ENCODE measurements around the gene FRMD4B. TPM values are rescaled to one million over a fixed set of nuclear protein-coding genes. Genes with fewer than 3 reads are reported as not detected.

The FRMD4B gene
- total and polyA plus RNA-seq, 10 of the 15 experiments (the other 5 are each of a cell fraction or from before 2014, with no cell fraction given) = 3.9 to 11.4 (median 8.0) TPM

DNA sequence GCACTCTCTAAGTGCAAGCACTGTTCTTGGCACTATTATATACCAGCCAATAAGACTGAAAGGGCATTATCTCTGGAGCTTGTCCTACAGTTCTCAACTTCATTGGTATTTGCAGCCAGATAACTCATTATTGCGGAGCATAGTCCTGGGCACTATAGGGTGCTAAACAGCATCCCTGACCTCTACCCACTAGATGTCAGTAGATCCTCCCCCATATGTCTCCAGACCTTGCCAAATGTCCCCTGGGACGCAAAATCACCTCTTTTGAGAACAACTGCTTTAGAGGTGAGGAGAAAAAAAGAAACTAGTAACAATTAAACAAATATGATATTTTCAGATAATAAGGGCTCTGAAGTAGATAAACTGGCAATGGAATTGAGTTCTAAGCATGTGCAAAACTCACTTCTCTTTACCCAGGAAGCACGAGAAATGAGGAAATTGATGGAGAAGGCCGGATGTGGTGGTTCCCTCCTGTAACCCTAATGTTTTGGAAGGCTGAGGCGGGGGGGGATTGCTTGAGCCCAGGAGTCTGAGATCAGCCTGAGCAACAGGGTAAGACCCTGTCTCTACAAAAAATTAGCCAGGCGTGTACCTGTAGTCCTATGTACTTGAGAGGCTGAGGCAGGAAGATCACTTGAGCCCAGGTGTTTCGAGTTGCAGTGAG is 61.4 kb downstream of the FRMD4B start (continued):
- TF ChIP-seq, protein P1, sequence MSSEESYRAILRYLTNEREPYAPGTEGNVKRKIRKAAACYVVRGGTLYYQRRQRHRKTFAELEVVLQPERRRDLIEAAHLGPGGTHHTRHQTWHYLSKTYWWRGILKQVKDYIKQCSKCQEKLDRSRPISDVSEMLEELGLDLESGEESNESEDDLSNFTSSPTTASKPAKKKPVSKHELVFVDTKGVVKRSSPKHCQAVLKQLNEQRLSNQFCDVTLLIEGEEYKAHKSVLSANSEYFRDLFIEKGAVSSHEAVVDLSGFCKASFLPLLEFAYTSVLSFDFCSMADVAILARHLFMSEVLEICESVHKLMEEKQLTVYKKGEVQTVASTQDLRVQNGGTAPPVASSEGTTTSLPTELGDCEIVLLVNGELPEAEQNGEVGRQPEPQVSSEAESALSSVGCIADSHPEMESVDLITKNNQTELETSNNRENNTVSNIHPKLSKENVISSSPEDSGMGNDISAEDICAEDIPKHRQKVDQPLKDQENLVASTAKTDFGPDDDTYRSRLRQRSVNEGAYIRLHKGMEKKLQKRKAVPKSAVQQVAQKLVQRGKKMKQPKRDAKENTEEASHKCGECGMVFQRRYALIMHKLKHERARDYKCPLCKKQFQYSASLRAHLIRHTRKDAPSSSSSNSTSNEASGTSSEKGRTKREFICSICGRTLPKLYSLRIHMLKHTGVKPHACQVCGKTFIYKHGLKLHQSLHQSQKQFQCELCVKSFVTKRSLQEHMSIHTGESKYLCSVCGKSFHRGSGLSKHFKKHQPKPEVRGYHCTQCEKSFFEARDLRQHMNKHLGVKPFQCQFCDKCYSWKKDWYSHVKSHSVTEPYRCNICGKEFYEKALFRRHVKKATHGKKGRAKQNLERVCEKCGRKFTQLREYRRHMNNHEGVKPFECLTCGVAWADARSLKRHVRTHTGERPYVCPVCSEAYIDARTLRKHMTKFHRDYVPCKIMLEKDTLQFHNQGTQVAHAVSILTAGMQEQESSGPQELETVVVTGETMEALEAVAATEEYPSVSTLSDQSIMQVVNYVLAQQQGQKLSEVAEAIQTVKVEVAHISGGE (CRISPR knock-in tag; IDR thresholded peaks at IDR 0.05) = no peak
- TF ChIP-seq, protein P2, sequence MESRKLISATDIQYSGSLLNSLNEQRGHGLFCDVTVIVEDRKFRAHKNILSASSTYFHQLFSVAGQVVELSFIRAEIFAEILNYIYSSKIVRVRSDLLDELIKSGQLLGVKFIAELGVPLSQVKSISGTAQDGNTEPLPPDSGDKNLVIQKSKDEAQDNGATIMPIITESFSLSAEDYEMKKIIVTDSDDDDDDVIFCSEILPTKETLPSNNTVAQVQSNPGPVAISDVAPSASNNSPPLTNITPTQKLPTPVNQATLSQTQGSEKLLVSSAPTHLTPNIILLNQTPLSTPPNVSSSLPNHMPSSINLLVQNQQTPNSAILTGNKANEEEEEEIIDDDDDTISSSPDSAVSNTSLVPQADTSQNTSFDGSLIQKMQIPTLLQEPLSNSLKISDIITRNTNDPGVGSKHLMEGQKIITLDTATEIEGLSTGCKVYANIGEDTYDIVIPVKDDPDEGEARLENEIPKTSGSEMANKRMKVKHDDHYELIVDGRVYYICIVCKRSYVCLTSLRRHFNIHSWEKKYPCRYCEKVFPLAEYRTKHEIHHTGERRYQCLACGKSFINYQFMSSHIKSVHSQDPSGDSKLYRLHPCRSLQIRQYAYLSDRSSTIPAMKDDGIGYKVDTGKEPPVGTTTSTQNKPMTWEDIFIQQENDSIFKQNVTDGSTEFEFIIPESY (IDR thresholded peaks at IDR 0.05) = no peak
- no peak for TF ChIP-seq SRF (IDR thresholded peaks at IDR 0.05; ENCODE audit: low read depth in 2 of 2, low read length in 2 of 2)
- no peak; a peak in 1 of 4 replicates for TF ChIP-seq BHLHE40 (IDR thresholded peaks at IDR 0.05; ENCODE audit: borderline replicate concordance in 1 of 2, low read depth in 2 of 2, low read length in 1 of 2)
- no peak for TF ChIP-seq SUZ12 (IDR thresholded peaks at IDR 0.05; ENCODE audit: unreplicated experiment)
- TF ChIP-seq, protein P3, sequence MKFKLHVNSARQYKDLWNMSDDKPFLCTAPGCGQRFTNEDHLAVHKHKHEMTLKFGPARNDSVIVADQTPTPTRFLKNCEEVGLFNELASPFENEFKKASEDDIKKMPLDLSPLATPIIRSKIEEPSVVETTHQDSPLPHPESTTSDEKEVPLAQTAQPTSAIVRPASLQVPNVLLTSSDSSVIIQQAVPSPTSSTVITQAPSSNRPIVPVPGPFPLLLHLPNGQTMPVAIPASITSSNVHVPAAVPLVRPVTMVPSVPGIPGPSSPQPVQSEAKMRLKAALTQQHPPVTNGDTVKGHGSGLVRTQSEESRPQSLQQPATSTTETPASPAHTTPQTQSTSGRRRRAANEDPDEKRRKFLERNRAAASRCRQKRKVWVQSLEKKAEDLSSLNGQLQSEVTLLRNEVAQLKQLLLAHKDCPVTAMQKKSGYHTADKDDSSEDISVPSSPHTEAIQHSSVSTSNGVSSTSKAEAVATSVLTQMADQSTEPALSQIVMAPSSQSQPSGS (IDR thresholded peaks at IDR 0.05; ENCODE audit: low read length) = no peak
